LHCN-M2 (cell line): Measurements from ENCODE around the gene PODNL1. TPM values are rescaled to one million over a fixed set of nuclear protein-coding genes. Genes with fewer than 3 reads are reported as not detected.

Experiments used
- DNase-seq: peaks from one replicate; pipeline ENCODE4 v3.0.0-alpha.2; 2012; ENCODE audit warnings: low read depth
- polyA plus RNA-seq: library from polyadenylated mRNA; unstranded; fragments of >200 nt; gene quantifications from one replicate; pipeline ENCODE4 v1.2.1, GENCODE V29; 2012; ENCODE audit warnings: missing spikeins
- total RNA-seq: library from RNA; depleted of rRNA; stranded (reverse); fragments of >200 nt; gene quantifications from 2 replicates; pipeline ENCODE4 v1.2.3, GENCODE V29; 2014; rRNA removed

The PODNL1 gene, protein sequence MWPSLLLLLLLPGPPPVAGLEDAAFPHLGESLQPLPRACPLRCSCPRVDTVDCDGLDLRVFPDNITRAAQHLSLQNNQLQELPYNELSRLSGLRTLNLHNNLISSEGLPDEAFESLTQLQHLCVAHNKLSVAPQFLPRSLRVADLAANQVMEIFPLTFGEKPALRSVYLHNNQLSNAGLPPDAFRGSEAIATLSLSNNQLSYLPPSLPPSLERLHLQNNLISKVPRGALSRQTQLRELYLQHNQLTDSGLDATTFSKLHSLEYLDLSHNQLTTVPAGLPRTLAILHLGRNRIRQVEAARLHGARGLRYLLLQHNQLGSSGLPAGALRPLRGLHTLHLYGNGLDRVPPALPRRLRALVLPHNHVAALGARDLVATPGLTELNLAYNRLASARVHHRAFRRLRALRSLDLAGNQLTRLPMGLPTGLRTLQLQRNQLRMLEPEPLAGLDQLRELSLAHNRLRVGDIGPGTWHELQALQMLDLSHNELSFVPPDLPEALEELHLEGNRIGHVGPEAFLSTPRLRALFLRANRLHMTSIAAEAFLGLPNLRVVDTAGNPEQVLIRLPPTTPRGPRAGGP
- 2.1 and 5.2 TPM in 2 replicates for total RNA-seq
- polyA plus RNA-seq = 11.7 TPM

DNA sequence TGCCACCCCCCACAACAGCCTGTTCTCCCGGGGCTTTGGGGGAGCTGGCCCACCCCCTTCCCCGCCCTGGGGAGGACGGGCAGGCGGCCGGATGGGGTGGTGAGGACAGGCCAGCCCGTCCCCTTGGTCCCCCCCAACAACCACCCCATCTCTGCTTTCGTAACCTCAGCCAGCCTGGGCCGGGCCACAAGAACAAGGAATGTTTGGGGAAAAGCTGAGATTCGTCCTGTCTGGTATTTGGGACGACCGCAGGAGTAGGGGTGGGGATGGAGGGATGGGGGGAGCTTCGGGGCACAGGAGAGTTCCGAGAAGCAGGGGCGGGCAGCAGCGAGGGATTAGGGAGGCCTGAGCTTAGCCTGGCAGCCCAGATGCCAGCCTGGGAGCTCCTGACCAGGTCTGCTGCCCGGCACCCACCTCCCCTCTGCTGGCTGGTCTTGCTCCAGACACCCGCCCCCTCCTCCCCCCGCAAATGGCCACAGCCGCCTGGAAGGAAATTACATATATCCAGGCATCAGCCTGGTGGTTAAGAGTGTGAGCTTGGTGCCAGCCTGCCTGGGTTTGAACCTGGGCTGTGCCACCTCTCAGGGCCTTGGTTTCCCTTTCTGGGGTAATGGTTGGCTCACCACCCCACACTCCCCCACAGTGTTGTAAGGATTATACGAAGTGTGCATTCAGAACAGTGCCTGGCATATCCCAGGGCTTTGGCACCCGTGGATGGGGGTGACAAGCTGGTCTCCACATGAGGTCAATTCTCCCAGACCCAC is at the start of gene PODNL1:
PODNL1 (minus strand) TSS at position 117 of the 764 bp plus-strand sequence. CDS start 236 bp downstream, outside the sequence.
- DNase-seq = peak; percentile 90

- no peak for DNase-seq
Measured at GRCh38 chr19:13987101-13987890, 49.1 kb upstream of the PODNL1 start.

DNA sequence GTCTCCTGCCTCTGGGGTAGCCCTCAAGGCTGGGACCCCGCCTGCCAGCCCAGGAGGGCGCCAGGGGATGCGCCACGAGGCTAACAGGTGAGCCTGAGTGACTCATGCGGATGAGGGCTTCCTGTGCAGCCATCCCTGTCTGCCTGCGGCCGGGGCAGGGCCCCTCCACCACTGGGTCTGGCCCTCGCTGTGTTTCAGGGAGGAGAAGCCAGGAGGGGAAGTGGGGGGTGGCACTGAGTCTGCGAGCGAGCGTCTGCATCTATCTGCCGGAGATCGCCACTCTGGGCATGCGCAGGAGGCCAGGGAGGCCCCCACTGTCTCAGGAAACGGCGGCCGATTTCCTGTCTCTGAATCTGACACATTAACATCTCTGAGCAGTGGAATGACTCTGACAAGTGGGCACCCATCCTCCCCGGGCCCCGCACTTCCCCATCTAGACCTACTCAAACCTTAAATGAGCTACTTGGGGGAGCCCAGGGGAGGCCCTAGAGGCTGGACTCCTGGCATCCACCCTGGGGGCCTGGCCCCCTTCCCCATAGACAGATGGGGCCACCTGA is 48.2 kb upstream of the PODNL1 start:
- no peak for DNase-seq

- DNase-seq = no peak
Measured at GRCh38 chr19:13985771-13986347, 47.6 kb upstream of the PODNL1 start.

DNA sequence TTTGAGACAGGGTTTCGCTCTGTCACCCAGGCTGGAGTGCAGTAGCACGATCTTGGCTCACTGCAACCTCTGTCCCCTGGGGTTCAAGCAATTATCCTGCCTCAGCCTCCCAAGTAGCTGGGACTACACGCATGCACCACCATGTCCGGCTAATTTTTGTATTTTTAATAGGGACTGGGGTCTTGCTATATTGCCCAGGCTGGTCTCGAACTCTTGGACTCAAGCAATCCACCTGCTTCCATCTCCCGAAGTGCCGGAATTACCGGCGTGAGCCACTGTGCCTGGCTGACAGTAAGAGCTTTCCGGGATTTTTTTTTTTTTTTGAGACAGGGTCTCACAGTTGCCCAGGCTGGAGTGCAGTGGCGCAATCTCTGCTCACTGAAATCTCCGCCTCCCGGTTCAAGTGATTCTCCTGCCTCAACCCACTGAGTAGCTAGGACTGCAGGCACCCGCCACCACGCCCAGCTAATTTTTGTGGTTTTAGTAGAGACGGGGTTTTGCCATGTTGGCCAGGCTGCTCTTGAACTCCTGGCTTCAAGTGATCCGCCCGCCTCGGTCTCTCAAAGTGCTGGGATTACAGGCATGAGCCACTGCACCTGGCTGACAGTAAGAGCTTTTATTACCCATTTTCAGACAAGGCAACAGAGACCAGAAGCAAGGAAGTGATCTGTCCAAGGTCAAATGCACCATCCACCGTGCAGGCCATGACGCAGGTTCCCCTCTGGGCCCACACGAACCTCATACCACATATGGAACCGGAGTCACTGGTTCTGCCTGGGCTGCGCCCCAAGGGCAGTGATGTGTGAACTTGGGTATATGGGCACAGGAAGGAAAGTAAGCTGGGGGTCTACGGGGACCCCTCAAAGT is 46.9 kb upstream of the PODNL1 start:
- no peak for DNase-seq

DNA sequence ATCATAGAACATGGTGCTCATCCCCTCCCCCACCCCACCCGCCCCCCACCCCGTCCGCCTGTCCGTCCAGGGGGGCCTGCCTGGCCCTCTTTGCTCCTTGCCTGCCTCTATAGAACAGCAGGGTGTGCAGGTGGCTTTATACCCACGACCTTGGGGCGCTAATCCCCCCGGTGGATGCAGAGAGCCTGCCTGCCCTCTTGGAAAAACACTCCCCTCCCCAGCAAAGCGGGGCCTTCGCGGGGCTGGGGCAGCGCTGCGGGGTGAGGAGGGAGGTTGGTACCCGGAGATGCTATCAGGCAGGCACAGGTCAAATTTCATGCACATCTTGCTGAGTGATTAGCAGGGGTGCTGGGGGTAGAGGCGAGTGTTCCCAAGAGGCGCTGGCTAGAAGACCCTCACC is 46.0 kb upstream of the PODNL1 start:
- DNase-seq = no peak

DNA sequence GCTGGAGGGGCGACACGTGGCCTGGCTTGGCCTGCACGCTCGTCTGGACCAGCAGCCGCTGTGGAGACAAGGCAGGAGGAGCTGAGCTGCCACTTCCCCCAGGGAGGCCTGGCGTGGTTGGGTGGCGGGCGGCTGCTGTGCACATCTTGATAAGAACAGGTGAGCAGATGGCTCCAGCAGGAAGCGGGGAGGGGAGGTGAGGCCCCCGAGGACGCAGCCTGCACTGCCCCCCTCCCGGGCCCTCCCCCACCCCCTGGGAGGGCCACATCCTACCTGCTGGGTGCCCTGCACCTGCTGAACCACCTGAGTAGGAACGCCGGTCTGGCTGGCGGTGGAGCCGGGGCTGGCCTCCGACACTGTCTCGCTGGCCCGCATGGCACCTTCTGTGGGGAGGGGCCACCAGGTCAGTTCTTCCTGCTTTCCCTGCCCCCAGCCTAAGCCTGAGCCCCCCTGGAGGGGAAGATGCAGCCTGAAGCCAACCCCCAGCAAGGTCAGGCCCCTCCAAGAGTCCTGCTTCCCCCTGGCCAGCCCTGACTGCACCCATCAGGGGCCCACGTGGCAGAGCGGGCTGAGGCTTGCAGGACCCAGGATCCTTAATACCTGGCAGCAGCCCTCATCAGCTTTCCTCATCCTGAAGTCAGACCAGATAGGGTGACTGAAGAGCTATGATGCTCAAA is 45.1 kb upstream of the PODNL1 start:
- no peak for DNase-seq

DNA sequence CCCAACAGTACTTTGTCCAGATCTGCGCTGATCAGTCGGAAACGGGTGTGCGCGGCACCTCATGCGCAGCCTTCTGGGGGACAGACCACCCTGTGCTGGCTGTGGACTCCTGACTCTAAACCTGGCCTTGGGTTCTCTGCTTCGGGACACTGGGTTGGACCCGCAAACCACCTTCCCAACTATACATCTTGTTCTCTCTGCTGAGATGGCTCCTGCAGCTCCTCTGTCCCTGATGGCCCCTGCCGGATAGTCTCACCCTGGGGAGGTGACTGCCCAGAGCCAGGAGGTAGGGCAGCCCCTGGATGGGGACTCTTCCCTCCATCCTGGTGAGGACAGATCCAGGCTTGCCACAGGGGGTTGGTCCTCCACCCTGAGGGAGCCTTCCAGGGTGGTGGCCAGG is 44.6 kb upstream of the PODNL1 start:
- no peak for DNase-seq

DNA sequence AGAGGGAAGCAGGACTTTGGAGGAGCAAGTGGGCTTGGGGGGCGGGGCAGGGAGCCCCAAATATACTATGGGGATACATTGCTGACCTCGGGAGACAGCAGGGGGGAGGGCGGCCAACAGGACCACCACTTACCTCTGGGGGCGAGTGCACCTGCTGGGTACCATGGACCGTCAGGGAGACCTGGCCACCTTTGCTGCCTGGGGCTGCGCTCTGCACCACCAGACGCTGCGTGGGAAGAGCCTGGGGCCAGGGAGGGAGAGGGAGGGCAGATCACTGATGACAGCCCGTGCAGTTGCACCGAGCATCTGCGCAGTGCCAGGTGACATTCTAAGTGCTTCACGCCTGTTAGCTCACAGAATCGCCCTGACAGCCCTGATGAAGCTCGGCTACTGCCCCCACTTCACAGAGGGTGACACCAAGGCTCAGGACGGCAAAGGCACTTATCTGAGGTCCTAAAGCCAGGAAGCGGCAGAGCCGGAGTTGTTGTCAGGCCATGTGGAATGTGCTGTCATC is 43.8 kb upstream of the PODNL1 start:
- DNase-seq = no peak

DNA sequence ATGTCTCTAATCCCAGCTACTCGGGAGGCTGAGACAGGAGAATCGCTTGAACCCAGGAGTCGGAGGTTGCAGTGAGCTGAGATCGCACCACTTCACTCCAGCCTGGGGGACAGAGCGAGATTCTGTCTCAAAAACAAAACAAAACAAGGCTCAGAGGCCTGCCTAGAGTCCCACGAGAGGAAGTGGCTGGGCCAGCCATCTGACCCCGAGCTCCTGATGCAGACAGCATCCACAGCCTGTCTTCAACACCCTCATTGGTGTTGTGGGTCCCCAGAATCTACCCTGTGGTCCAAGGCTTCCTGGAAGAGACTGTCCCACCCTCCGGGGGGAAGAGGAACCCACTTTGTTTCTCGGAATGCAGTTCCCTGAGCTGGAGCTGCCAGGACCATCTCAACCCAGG is 43.2 kb upstream of the PODNL1 start:
- no peak for DNase-seq

GRCh38 chr19:13981021-13981420 is 42.8 kb upstream of the PODNL1 start:
- no peak for DNase-seq

DNA sequence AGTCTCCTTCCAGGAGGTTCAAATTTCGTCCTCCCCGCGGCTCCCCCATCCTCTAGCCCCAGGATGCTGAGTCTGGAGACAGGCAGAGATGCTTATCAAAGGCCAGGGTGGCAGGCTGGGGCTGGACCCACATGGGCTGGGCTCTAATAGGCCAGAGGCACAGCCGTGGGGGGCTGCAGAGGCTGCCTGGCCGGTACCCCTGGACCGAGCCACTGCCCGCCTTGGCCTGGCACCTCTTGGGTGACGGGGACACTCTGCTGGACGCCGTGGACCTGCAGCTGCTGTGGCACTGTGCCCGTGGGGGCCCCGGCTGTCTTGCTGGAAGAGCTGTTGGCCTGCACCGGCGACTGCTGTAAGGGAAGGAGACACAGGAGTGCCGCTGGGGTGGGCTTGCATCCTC is 42.1 kb upstream of the PODNL1 start:
- DNase-seq = no peak

GRCh38 chr19:13979686-13980085 is 41.5 kb upstream of the PODNL1 start:
- DNase-seq = no peak

DNA sequence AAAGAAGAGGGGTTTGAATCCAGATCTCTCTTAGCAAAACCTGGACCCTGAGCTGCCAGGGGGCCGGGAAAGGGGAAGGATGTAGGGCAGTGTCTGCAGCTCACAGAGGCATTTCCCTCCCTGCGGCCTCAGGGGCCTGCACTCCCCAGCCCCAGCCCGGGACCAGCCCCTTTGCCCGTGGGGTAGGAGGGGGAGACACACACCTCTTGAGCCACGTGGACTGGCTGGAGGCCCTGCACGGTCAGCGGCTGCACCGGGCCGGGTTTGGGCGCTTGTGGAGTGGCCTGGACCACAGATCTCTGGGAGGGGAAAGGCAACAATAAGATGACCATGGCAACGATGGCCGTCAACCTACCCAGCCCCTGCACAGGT is 41.0 kb upstream of the PODNL1 start:
- DNase-seq = no peak

GRCh38 chr19:13978351-13979243 is 40.4 kb upstream of the PODNL1 start:
- no peak for DNase-seq

- no peak for DNase-seq
Measured at GRCh38 chr19:13977803-13978202, 39.6 kb upstream of the PODNL1 start.

- no peak for DNase-seq
Measured at GRCh38 chr19:13976446-13976845, 38.2 kb upstream of the PODNL1 start.

DNA sequence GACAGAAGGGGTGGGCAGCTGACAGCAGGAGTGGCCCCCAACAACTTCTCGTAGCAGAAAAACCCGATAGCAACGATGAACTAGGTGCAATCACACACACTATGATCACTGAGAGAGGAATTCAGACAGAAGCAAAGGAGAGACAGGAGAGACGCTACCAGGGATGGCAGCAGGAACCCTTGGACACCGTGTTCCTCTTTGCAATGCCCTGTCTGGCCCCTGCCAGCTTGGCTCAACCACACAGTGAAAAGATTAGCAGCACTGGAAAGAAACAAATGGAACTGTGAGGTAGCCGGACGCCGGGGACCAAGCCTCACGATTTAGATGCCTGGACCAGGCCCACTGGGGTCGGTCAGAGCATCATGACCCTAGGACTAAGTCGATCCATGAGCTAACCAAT is 37.7 kb upstream of the PODNL1 start:
- no peak for DNase-seq
